B cell (primary cell): Measurements from ENCODE around the gene CEP63. TPM values are rescaled to one million over a fixed set of nuclear protein-coding genes. Genes with fewer than 3 reads are reported as not detected.

Source experiments
- ATAC-seq: fragments of 200-7000 bp; cut with Tn5 transposase; one replicate; pipeline ENCODE4 v1.10.0; 2021; ENCODE audit warnings: low read depth, mild to moderate bottlenecking, moderate number of reproducible peaks, moderate library complexity
- CTCF ChIA-PET: fragments of 350-600 bp; sonication (Branson Sonifier 250); formaldehyde crosslinking; loops from one replicate; lab custom pipeline; 2021; ENCODE audit warnings: antibody characterized with exemption, inconsistent platforms; lab: Charles Lee
- POLR2A ChIA-PET: fragments of 350-600 bp; sonication (Branson Sonifier 250); formaldehyde crosslinking; loops from one replicate; lab custom pipeline; 2021; ENCODE audit warnings: antibody characterized with exemption; lab: Charles Lee
- DNase-seq: peaks from one replicate; pipeline ENCODE4 v3.0.0; 2013
- H2AFZ ChIP-seq: 2 replicates; pipeline ENCODE4 v1.6.1; 2012; ENCODE audit warnings: mild to moderate bottlenecking, low read depth, low read length; ENCODE audit not compliant: insufficient read depth, poor library complexity, severe bottlenecking
- H3K27ac ChIP-seq, 2 donors: 1 replicate in 1 of 2; 2 replicates in 1 of 2; pipeline ENCODE4 v1.5.1; 2012 to 2013; ENCODE audit warnings: low read length in 2 of 2, mild to moderate bottlenecking in 2 of 2, moderate library complexity in 1 of 2
- H3K27me3 ChIP-seq, 4 experiments: fragments of 200-600 bp in 1 of 4; sonication (generic) in 1 of 4; replicated peaks in 1 of 4; 1 replicate in 2 of 4; 2 replicates in 2 of 4; pipeline versions ENCODE4 v1.6.1 to v1.7.0; 2013 to 2016; ENCODE audit warnings: low read length in 3 of 4, mild to moderate bottlenecking in 2 of 4, mixed read lengths in 1 of 4, moderate library complexity in 1 of 4; ENCODE audit not compliant: insufficient read depth in 4 of 4, control insufficient read depth in 3 of 4; ENCODE audit errors: control extremely low read depth in 1 of 4
- H3K36me3 ChIP-seq, 2 experiments: replicated peaks in 1 of 2; 1 replicate in 1 of 2; 2 replicates in 1 of 2; pipeline versions ENCODE4 v1.6.1 to v1.7.1; 2013; ENCODE audit warnings: low read length in 1 of 2; ENCODE audit not compliant: insufficient read depth in 2 of 2, control insufficient read depth in 1 of 2; ENCODE audit errors: control extremely low read depth in 1 of 2, extremely low read depth in 1 of 2
- H3K4me1 ChIP-seq, 2 donors: fragments of 200-600 bp in 1 of 2; sonication (generic) in 1 of 2; 1 replicate in 1 of 2; 2 replicates in 1 of 2; pipeline versions ENCODE4 v1.5.1 to v1.6.1; 2013 to 2017; ENCODE audit warnings: low read length in 2 of 2; ENCODE audit not compliant: control insufficient read depth in 2 of 2, insufficient read depth in 2 of 2
- H3K4me2 ChIP-seq: replicated peaks from 2 replicates; pipeline ENCODE3; 2012; ENCODE audit warnings: mild to moderate bottlenecking, low read depth, low read length; ENCODE audit not compliant: poor library complexity, severe bottlenecking
- H3K4me3 ChIP-seq, 5 experiments: fragments of 200-600 bp in 1 of 5; sonication (generic) in 1 of 5; 1 replicate in 3 of 5; 2 replicates in 2 of 5; pipeline versions ENCODE4 v1.5.1 to v1.7.0; 2011 to 2016; ENCODE audit warnings: low read length in 4 of 5, mild to moderate bottlenecking in 4 of 5, low read depth in 2 of 5, control low read depth in 1 of 5, moderate library complexity in 1 of 5; ENCODE audit not compliant: insufficient read depth in 1 of 5; ENCODE audit errors: control extremely low read depth in 1 of 5, extremely low read depth in 1 of 5
- H3K79me2 ChIP-seq: fragments of 200-600 bp; sonication (generic); one replicate; pipeline ENCODE4 v1.6.0; 2016; ENCODE audit warnings: low read length; ENCODE audit not compliant: control insufficient read depth, insufficient read depth
- H3K9ac ChIP-seq: fragments of 200-600 bp; sonication (generic); 2 replicates; pipeline ENCODE4 v1.6.1; 2017; ENCODE audit warnings: mild to moderate bottlenecking, low read length, moderate library complexity
- H3K9me3 ChIP-seq, 3 donors: one replicate each; pipeline versions ENCODE4 v1.6.1 to v1.7.1; 2013; ENCODE audit warnings: low read length in 2 of 3; ENCODE audit not compliant: control insufficient read depth in 2 of 3, insufficient read depth in 1 of 3; ENCODE audit errors: control extremely low read depth in 1 of 3
- H4K20me1 ChIP-seq: 2 replicates; pipeline ENCODE4 v1.6.0; 2012; ENCODE audit warnings: mild to moderate bottlenecking, low read length; ENCODE audit not compliant: insufficient read depth, control insufficient read depth, poor library complexity, severe bottlenecking
- H3K27ac Mint-ChIP-seq: one replicate; pipeline ENCODE4 v1.8.0; 2021; ENCODE audit warnings: mixed read lengths
- H3K27me3 Mint-ChIP-seq: one replicate; pipeline ENCODE4 v1.8.0; 2021; ENCODE audit warnings: mixed read lengths
- H3K4me1 Mint-ChIP-seq: one replicate; pipeline ENCODE4 v1.8.0; 2021; ENCODE audit warnings: mixed read lengths
- H3K4me3 Mint-ChIP-seq: one replicate; pipeline ENCODE4 v1.8.0; 2021; ENCODE audit warnings: mixed read lengths
- H3K9me3 Mint-ChIP-seq: one replicate; pipeline ENCODE4 v1.8.0; 2022; ENCODE audit warnings: mixed read lengths; ENCODE audit not compliant: insufficient read depth
- EZH2 ChIP-seq: IDR thresholded peaks from 2 replicates; pipeline ENCODE4 v1.6.1; 2012; ENCODE audit warnings: borderline replicate concordance, low read depth, mild to moderate bottlenecking, moderate library complexity, low read length; ENCODE audit not compliant: insufficient read depth, poor library complexity, severe bottlenecking
- WGBS: methylation state at CpG from one replicate; pipeline ENCODE4 v1.1.5; 2013; ENCODE audit warnings: missing lambda C conversion rate; ENCODE audit not compliant: insufficient coverage; 5-methylcytosine and 5-hydroxymethylcytosine counted together
- intact Hi-C: fragments of 100-400 bp; cut with micrococcal nuclease; formaldehyde crosslinking; loops from one replicate; pipeline ENCODE4 v1.10.0; 2022
- polyA plus RNA-seq: library from polyadenylated mRNA; depleted of rRNA; stranded (reverse); fragments of >200 nt; gene quantifications from 2 replicates; pipeline ENCODE4 v1.2.3, GENCODE V29; 2012
- total RNA-seq, 2 donors: library from RNA; stranded (reverse); fragments of 120-200 nt in 1 of 2; gene quantifications; 1 replicate in 1 of 2; 2 replicates in 1 of 2; pipeline versions ENCODE4 v1.2.3 to v1.2.4, GENCODE V29; 2013 to 2022
- TF ChIP-seq, protein P1 (sequence below): fragments of 200-600 bp; IDR thresholded peaks from one replicate; pipeline ENCODE4 v1.8.0; 2022; ENCODE audit warnings: antibody characterized with exemption, mild to moderate bottlenecking

Gene CEP63
- total and polyA plus RNA-seq, 2 donors (not counting 1 experiment from before 2014, with no cell fraction given): 9.6 to 35.6 TPM

DNA sequence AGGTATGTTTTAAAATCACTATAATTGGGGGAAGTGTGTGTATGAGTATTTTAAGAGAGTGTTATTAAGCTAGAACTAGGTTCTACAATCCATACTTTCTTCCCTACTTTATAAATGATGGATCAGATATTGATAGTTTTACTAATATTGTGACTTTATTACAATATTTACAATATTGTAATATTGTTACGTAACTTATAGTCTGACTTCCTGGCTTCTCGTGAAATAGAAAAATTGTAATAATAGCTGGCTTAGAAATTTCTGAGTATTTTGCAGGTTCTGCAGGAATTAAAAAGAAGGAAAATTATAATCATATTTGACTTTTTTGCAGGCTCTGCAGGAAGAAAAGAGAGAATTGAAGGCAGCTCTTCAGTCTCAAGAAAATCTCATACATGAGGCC, 60.0 kb downstream of the CEP63 start:
- no peak overlapping the region for H3K4me3 ChIP-seq
- no CpG with 5 or more reads among the region's 2 CpGs for WGBS
- H2AFZ ChIP-seq: no peak overlapping the region
- no peaks in the 10 kb centered on the region for H3K79me2 ChIP-seq
- ATAC-seq: no peak
- H4K20me1 ChIP-seq: no peaks in the 10 kb centered on the region
- DNase-seq: no peak
- H3K9me3 ChIP-seq: no peaks in the 10 kb centered on the region
- ChIA-PET CTCF (no interaction called here), POLR2A (no interaction called here)
- Mint-ChIP-seq H3K4me1 (no peaks in the 10 kb centered on the region), H3K4me3 (no peak overlapping the region), H3K27me3 (no peaks in the 10 kb centered on the region), H3K9me3 (no peaks in the 10 kb centered on the region), H3K27ac (no peak overlapping the region)
- peaks cover 11 to 46% of the 10 kb centered on the region in 2 experiments for H3K36me3 ChIP-seq
- H3K4me2 ChIP-seq: no peak overlapping the region
- TF ChIP-seq, protein P1, sequence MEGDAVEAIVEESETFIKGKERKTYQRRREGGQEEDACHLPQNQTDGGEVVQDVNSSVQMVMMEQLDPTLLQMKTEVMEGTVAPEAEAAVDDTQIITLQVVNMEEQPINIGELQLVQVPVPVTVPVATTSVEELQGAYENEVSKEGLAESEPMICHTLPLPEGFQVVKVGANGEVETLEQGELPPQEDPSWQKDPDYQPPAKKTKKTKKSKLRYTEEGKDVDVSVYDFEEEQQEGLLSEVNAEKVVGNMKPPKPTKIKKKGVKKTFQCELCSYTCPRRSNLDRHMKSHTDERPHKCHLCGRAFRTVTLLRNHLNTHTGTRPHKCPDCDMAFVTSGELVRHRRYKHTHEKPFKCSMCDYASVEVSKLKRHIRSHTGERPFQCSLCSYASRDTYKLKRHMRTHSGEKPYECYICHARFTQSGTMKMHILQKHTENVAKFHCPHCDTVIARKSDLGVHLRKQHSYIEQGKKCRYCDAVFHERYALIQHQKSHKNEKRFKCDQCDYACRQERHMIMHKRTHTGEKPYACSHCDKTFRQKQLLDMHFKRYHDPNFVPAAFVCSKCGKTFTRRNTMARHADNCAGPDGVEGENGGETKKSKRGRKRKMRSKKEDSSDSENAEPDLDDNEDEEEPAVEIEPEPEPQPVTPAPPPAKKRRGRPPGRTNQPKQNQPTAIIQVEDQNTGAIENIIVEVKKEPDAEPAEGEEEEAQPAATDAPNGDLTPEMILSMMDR: no peak
- TF ChIP-seq EZH2: no peak
- no peaks in the 10 kb centered on the region for H3K4me1 ChIP-seq
- intact Hi-C loops: no loop called here
- no peaks in the 10 kb centered on the region for H3K27me3 ChIP-seq
- H3K27ac ChIP-seq: no peak overlapping the region
- H3K9ac ChIP-seq: no peak overlapping the region

DNA sequence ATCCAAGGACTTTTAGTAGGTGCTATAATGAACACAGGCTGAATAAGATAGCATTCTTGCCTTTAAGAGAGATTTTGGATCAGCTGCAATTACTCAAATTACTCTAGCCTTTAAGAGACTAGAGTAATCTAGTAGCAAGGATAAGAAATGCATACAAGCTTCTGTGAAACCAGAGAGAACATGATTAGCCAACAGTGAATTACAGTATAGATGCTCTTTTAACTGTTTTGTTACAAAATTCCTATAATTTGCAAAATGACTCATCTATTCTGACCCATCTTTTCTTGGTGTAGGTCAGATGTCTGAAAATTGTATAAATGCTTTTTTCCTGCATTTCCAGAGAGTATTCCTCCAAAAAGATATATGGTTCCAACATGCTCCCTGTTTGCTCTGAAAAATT, 66.9 kb downstream of the CEP63 start:
- ChIA-PET POLR2A (no interaction called here), CTCF (no interaction called here)
- intact Hi-C loops: no loop called here
- Histone ChIP-seq H3K9ac (no peak overlapping the region), H3K4me1 (no peaks in the 10 kb centered on the region), H3K4me3 (no peak overlapping the region), H2AFZ (no peak overlapping the region), H4K20me1 (no peaks in the 10 kb centered on the region), H3K27me3 (no peaks in the 10 kb centered on the region), H3K36me3 (peaks cover 17 to 47% of the 10 kb centered on the region in 2 experiments), H3K9me3 (no peaks in the 10 kb centered on the region), H3K79me2 (no peaks in the 10 kb centered on the region), H3K4me2 (no peak overlapping the region), H3K27ac (no peak overlapping the region)
- H3K9me3 Mint-ChIP-seq: no peaks in the 10 kb centered on the region
- no peak for ATAC-seq
- TF ChIP-seq, protein P1: no peak
- no peak for TF ChIP-seq EZH2
- no peaks in the 10 kb centered on the region for H3K27me3 Mint-ChIP-seq
- no peak overlapping the region for H3K4me3 Mint-ChIP-seq
- DNase-seq: no peak
- no peaks in the 10 kb centered on the region for H3K4me1 Mint-ChIP-seq
- no peak overlapping the region for H3K27ac Mint-ChIP-seq
